C4-2B (cell line): Measurements from ENCODE around the gene TRAF3IP1.

Experiments used
- ZFX ChIP-seq: fragments of 450-650 bp; IDR thresholded peaks from 2 replicates; pipeline ENCODE4 v1.6.1; 2017
- TF ChIP-seq, protein P1 (sequence below): fragments of 450-650 bp; conservative IDR thresholded peaks from 2 replicates; pipeline ENCODE4 v1.5.1; 2017; ENCODE audit warnings: mild to moderate bottlenecking

DNA sequence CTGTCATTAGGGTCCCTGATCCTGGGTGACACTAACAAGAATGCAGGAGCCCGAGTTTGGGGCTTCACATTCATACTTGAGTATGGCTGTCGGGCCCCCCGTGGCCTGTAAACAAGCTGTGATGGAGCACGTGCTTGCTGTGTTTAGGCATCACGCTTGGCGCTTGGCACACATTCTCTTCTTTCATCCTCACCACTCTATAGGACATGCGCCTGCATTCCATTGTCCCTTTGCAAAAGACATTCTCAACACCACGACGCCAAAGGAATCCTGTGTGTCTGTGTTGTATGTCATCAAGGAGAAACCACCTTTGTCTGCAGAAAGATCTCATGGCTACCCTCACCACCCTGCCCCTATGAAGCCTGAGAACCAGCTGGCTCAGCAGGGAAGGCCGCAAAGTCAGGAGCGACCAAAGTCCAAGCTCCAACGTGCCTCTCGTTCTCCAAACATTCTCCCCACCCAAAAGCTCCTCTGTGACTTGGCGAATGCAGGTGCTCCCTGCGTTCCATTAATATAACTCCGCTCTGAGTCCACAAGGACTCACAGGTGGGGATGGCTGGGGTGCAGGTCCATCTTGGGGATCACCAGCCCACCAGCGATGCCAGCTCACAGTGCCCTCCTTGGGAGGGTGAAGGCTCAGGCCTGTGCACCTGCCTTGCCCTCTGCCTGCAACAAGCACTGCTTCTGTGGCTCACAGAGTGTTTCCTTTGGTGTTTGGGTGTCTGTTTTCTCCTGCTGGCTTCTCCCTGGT is 25.8 kb upstream of the TRAF3IP1 start:
- TF ChIP-seq, protein P1, sequence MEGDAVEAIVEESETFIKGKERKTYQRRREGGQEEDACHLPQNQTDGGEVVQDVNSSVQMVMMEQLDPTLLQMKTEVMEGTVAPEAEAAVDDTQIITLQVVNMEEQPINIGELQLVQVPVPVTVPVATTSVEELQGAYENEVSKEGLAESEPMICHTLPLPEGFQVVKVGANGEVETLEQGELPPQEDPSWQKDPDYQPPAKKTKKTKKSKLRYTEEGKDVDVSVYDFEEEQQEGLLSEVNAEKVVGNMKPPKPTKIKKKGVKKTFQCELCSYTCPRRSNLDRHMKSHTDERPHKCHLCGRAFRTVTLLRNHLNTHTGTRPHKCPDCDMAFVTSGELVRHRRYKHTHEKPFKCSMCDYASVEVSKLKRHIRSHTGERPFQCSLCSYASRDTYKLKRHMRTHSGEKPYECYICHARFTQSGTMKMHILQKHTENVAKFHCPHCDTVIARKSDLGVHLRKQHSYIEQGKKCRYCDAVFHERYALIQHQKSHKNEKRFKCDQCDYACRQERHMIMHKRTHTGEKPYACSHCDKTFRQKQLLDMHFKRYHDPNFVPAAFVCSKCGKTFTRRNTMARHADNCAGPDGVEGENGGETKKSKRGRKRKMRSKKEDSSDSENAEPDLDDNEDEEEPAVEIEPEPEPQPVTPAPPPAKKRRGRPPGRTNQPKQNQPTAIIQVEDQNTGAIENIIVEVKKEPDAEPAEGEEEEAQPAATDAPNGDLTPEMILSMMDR = no peak
- no peak for TF ChIP-seq ZFX
